NCI-H748 treated with DMSO at 0.1 percent for 48 hours (cell line): ENCODE data around the gene HTR6.

Source experiments
- DNase-seq: peaks from one replicate; lab custom pipeline; 2025; lab: John Stamatoyannopoulos, UW

HTR6 gene

DNA sequence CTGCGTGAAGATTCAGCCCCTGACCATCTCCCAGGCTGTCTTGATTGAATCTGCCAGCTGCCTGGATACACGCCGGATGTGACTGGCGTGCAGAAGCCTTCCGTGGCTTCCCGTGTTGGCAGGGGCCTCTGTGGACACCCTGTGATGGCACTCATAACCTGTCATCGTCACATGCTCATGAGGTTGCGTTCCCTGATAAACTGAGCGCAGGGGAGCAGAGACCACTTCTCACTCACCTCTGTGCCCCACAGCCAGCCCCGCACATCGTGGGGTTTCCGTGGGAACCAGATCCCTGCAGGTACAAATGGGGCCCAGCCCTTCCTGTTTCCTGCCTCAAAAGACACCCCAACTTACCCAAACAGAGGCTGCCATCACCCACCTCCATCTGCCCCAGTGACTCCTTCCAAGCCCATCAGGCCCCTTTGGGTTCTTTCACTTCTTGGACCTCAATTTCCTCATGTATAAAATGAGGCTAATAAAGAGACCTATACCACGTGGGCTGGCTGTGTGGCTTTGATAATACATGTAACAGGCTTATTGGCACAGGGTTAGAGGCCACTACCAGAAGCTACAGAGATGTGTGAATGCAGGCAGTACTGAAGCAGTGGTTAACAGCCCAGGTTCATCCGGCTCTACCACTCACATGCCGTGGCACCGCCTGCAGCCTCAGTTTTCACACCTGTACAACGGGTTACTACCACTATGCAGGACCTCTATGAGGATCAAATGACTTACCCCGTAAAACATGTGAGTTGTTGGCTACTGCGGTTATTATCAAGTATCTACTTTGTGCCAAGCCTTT, 23.6 kb downstream of the HTR6 start:
- DNase-seq = no peak

DNA sequence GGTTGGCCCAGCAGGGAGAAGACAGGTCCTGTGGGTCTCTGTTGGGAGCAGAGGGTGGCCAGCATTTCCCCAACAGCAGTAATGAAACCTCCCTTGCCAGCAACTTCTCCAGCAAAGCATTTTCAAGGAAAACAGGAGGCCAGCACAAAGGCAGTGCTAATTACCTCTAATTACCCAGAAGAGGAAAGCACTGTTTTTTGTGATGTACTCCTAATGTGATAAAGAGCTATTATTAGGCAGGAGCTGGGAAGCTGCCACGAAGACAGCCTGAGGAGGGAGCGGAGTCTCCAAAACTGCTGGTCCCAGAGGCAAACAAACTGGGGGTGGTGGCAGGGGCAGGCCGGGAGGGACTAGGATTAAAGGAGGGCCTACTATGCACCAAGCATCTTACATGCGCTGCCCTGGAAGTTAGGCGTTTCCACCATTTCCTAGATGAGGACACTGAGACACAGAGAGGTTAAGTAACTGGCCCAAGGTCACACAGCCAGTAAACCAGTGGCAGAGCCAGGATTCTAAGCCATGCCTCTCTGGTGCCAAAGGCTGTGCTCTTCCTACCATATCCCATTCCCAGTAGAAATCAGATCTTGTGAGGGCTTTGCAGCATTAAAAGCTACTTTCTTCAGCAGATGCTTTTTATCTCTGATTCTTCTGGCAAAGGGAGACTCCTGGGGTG, 24.5 kb downstream of the HTR6 start:
- peak; percentile 3 for DNase-seq

DNA sequence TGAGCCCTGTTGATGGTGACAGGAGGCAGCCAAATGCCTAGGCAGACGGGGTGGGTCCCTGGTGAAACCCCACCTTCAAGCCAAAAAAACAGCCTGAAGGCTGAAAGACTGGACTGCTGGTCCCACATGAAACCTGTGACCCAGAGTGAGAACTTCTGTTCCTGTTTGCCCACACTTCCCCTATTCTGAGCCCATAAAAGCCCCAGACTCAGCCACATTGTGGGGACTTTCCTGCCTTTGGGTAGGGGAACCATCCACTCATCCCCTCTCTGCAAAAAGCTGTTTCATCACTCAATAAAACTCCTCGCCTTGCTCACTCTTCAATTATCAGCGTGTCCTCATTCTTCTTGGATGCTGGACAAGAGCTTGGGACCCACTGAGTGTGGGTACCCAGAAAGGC, 25.2 kb downstream of the HTR6 start:
- no peak for DNase-seq

DNA sequence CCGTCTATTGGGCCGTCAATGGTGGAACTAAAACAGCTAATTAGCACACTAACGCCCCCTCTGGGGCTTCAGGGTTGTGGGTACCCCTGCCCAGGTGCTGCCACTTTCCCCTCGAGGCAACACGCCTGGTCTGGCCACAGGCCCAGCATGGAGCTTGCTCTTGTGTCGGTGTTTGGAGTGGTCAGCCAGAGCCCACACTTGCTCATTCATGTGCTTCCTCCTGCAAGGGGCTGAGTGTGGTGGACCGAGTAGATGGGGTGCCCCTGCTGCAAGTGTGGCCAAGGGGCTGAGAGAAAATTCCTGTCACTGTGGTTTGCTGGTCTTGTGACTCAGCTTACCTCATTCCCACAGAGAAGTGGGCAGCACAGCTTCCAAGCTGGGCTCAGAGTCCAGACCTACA, 25.7 kb downstream of the HTR6 start:
- DNase-seq = no peak

DNA sequence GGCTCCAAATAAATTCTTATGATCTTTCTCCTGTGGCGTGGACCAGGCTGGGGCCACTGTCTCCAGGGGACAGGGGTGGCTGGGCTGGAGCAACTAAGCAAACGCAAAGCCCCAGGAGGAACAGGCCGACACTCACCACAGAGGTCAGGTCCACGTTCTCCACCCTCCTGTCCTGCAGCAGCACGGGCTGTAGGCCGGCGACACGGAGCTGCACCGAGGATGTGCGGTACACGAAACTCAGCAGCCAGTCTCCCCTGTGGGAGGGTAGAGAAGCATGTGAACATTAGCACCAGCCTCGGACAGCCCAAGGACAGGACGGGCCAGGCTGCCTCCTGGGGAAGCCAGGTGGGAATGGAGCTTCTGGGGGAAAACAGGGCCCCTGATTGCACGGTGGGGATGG, 29.6 kb downstream of the HTR6 start:
- no peak for DNase-seq

DNA sequence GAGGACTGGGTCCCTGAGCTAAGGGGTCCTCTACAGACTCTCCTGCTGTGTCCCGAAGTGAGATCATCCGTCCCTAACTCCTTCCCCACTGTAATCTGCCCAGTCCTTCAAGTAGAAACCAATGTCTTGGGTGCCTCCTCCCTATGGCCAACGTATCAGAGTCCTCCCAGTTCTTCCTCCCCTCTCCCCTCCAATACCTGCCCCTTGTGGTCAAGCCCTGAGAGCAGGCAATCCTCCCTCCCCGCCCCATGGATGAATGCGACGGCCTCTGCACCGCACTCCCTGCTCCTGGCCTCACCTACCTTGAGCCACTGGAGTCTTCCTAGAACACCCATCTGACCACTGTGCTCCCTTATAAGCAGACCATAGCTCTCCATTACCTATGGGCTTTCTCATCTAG, 31.1 kb downstream of the HTR6 start:
- no peak for DNase-seq

DNA sequence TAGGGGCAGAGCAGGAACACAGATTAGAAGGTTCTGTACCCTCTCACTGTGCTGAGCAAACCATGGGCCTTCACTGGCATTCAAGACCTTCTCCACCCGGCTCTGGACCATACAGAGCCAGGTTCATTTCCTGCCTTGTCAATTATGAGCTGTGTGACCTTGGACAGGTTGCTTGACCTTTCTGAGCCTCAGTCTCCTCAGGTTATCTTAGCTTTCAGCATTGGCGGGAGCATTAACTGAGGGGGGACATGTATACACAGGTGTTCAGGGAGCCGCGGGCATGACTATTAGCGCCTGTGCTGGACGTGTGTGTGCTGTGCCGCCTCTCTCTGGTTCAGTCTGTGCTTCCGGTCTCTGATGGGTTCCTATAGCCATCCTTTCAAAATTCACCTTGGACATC, 32.1 kb downstream of the HTR6 start:
- DNase-seq = no peak

DNA sequence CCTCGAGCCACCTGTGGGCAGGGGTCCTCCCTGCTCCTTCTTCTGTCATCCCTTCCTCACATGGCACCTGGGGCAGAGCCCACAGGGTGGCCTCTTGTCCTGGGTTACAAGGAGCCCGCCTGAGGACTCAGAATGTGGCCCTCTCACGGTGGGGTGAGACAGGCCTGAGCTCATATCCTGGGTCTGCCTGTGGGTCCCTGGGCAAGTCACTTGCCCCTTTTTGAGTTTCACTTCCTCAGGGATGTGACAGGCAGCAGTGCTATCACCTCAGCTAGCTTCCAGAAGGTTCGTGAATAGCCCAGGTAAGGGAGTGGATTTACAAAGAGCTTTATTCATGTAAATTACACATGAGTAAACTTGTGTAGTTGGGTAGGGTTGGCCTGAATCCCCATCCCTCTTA, 33.5 kb downstream of the HTR6 start:
- no peak for DNase-seq

DNA sequence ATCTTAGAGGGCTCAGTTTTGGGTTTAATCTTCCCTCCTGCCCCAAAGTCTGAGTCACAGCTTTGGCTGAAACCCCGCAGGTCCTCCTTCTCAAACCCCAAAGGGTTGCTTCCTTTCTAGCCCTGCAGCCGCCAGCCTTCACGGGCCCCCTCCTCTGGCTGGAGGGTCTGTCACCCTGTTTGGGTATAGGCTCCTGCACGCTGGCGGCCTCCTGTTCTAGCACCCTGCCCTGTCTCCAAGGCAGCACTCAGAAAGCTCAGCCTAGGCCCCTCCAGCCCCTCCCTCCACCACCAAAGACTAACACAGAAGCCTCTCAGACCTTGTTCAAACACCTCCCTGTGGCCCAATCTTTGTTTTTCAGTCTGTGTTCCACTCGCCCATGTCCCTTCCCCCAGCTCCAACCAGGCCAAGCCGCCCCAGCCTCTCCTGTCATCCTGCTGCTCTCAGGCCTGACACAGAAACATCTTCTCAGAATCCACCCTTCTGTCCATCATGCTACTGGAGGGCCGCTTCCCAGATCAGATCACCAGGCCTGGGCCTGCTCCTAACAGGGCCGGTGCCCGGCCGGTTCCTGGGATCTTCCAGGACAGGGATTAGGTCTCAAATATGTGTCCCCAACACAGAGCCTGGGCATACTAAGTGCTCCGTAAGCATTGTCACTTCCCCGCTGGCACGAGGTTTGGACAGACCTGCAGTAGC, 35.6 kb downstream of the HTR6 start:
- DNase-seq = no peak

DNA sequence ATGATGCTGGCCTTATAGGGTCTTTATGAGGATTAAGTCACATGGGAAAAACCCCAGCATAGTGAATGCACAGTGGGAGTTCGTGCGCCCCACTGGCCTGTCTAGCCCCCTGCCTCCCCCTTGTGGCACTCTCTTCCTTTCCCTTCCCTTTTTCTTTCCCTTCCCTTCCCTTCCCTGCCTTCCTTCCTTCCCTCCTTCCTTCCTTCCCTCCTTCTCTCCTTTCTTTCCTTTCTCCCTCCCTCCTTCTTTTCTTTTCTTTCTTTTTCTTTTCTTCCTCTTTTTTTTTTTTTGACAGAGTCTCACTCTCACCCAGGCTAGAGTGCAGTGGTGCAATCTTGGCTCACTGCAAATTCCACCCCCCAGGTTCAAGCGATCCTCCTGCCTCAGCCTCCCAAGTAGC, 38.6 kb downstream of the HTR6 start:
- DNase-seq = no peak

DNA sequence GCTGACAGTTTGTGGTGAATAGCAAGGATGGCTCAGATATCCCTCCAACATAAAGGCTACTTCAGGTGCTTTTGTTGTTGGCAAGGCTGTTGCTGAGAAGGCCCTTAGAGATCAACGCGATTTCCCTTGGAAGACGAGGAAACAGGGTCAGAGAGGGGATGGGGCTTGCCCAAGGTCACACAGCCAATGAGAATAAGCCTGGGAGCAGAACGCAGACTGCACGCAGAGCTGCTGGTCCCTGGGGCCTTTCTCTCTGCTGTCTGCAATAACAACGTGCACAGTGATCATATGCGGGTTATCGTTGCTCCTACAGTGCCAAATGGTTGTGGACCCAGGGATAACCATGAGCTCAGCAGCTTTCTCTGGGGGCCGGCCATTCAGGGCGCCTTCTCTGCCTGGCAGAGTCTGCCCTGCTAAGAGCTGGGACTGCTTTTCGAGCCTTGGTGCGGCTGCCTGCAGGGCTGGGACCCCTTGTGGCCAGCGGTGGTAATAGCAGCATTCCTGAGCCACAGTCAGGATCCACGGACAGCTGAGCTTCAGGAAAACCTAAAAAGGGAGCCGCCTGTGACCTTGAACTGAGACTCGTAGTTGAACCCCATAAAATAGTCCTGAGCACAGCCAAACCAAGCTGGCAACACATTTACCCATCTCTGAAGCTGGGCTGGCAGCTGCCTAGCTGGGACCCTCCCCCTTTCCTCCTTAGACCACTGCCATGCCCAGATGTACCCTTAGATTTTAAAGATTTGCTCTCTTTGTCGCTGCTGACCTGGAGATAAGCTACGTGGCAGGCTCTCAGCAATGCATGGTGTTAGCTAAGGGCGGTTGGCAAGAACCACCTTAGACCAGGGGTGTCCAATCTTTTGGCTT, 39.8 kb downstream of the HTR6 start:
- DNase-seq = no peak

DNA sequence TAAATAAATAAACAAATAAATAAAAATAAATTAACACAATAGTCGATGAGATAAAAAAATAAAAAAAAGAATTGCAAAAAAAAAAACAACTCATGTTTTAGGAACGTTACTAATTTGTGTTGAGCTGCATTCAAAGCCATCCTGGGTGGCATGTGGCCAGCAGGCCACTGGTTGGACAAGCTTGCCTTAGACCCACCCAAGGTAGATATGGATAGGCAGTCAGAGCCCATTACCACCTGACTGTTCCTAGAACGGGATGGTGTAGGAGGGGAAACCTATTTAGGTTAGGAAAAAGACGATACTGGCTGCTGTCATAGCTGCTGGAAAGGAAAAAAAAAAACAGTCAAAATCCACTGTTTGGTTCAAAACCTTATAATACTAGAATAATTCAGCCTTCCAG, 40.8 kb downstream of the HTR6 start:
- DNase-seq = no peak

DNA sequence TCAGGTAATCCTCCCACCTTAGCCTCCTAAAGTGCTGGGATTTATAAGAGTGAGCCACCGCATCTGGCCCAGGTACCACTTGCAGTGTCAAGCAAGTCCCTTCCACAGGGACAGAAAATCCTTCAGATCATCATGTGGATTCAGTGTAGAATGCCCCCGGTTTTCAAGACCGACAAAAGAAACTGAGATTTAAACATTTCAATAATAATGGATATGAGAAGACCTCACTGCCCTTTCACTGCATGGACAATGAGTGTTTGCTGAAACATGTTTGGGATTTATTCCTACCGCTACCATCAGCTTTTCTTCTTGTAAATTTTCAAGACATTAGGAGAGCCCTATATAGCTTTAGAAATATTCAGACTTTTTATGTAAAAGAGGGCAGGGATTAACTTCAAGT, 41.5 kb downstream of the HTR6 start:
- no peak for DNase-seq

DNA sequence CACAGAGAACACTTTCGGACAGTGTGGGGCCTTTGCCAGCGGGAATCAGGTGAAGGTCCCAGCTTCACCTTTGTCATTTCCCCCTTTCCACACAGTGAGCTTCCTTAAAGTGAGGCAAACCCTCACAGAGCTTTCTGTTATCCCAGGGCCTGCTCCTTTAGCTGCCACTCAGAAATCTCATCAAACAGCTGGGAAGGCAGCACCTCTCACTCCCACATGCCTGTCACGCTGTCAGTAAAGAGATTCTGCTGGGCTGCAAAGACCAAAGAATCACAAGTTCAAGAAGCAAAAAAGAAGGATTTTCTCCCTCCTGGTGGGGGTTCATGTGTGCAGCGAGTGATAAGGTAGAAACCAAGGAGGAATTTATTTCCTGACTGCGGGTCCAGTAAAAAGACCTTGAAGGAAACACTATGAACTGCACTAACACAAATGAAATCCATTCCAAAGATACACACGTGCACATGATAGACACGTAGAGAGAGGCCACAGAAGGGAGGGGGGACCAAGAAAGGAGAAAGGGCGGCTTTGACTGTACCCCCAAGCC, 44.0 kb downstream of the HTR6 start:
- DNase-seq = no peak

DNA sequence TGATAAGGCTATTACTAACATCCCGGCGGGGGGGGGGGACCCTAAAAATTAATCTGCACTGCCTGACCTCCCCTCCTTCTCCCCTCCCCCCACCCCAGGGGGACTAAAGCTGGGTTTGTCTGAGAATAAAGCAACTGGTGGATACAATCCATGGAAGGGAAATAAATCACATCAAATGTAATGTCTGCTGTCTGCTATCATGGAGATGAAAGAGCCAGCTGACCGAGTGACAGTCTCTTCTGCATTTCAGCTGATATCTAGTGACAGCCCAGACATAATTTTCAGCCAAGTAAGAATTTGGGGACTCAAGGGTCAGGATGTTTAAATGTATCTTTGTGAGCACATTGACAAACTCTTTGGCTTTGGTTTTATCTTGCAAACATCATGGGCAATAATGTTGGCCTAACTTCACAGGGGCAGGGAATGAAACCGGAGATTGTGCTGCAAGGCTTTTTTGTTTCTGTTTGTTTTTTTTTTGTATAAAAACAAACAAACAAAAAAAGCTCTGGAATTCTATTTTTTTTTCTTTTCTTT, 44.7 kb downstream of the HTR6 start:
- no peak for DNase-seq

DNA sequence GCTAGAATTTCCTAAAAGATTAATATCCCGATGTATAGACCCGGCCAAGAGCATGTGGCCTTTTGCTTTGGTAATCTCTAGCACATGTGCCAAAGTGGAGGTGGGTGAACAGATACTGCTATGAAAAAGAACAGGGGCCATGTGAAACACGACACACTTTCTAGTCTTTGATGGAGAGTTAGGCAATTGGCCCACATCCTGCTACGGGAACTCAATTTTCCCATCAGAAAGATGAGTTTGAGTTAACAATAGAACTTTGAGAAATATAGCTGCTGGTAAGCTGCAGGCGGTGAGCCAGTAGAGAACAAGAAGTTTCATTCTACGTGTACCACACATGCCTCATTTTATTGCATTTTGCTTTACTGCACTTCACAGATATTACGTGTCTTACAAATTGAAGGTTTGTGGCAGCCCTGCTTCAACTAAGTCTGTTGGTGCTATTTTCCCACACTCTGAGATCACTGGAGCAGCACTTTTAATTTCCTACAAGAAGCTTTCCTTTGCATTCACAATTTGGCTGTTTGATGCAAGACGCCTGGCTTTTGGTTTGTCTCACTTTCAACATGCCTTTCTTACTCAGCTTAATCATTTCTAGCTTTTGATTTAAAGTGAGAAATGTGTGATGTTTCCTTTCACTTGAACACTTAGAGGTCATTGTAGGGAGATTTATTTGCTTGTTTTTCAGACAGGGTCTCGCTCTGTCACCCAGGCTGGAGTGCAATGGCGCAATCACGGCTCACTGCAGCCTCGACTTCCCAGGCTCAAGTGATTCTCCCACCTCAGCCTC, 46.3 kb downstream of the HTR6 start:
- no peak for DNase-seq

DNA sequence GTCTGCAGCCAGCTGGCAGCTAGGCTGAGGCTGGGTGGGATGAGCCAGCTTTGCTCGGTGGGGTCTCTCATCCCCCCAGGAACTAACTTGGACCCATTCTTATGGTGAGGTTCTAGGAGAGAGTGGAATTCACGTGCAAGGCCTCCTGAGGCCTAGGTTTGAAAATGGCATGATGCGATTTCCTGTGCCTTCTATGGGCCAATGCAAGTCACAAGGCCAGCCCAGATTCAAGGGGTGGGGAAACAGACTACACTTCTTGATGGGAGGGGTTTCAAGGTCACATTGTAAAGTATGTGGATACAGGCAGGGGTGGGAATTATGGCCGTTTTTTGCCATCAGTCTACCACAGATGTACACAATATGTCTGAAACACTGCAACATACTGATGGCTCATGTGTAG, 48.3 kb downstream of the HTR6 start:
- no peak for DNase-seq

DNA sequence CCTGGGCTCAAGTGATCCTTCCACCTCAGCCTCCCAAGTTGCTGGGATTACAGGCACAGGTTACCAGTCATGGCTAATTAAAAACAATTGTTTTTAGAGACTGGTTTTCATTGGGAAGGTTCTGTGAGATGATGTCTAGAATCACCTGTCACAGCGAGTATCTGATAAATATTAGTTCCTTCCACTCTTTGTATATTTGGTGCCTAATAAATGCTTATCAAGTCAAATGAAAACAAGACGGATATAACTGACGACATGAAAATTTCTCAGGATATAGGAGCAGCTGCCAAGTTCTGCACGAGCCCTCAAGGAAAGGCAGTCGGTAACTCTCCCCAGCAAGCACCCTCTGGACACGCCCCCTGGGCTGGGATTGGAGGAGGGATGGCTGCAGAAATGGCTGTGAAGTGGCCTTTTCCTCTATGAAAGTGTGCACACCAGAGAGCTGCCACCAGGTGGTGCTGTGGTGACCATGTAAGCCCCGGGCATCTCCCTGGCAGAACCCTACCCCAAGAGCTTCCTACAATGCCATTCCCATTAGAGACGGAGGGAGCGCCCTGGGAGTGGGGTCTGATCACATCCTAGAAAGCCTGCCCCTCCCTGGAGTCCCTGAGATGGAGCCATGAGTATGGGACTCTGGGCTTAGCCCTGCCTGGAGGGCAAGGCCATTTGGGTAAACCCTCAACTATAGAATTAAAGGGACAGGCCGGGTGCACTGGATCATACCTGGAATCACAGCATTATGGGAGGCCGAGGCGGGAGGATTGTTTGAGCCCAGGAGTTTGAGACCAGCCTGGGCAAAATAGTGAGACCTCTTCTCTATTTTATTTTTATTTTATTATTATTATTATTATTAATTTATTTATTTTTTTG, 50.9 kb downstream of the HTR6 start:
- DNase-seq = peak; percentile 85

DNA sequence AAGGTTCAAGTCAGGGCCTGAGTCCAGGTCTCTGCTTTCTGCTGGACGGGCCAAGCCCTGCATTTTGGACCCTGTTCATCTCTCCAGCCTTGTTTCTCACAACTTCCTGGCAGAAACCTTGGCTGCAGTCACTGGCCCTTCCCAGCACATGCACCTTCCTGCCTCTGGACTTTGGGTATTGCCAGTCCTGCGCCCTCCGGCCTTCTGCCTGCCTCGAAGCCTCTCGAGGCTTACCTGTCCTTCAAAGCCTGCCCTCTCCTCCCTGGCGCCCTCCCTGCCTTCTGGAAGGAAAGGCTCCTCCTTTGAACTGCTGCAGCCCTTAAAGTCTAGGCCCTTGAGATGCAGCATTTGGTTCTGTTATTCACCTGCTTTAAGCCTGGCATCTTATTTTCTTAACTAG, 52.8 kb downstream of the HTR6 start:
- no peak for DNase-seq

DNA sequence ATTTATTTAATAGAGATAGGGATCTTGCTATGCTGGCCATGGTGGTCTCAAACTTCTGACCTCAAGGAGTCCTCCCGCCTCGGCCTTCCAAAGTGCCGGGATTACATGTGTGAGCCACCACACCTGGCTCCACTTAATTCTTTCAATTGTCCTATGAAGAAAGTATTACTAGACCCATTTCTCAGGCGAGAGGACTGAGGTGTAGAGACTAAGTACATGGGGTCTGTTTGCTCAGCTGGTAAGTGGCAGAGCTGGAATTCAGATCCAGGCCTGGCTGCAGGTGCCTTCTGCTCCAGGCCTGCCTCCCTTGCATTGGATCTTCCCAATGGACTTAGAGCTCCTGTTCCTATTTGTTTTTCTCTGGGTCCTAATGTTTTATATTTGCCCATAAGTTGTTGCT, 55.5 kb downstream of the HTR6 start:
- no peak for DNase-seq
